ENCODE measurements around the gene TRIM16.
"Not testable (repeated sequence)": the region's sequence is repeated elsewhere in the genome, so short reads cannot be mapped to it uniquely, and the experiment has no call there.

Gene TRIM16

DNA sequence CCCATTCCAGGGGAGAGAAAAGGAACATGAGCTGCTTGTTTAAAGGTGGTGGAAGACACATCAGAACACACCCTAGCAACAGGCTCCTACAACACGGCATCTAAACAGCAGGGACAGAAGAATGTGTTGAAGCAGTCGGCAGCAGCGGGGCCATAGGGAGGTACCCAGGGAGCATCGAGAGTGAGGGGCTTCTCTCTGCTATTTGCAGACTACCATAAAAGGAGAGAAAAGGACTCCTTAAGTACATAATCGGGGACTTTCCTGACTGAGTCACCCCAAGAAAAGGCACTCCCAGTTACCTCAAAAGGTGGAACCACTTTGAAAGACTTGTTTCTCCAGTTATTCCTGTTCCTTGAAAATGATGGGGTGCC lies 38.2 kb downstream of the TRIM16 start:
- not testable (repeated sequence) for H3K9me3 ChIP-seq (ENCODE audit: control insufficient read depth, low read length); H3K4me3 ChIP-seq (ENCODE audit: extremely low read depth, insufficient read depth, low read length, poor library complexity, severe bottlenecking); H3K36me3 ChIP-seq (ENCODE audit: control insufficient read depth, insufficient read depth, low read length)
- H3K27ac ChIP-seq (ENCODE audit: low read depth, low read length, severe bottlenecking): peak overlapping the region; percentile 62
- WGBS, 2 experiments (ENCODE audit: insufficient coverage in 2 of 2): no CpG with 5 or more reads among the region's 5 CpGs
- H3K4me1 ChIP-seq (ENCODE audit: control insufficient read depth, insufficient read depth, low read length, poor library complexity, severe bottlenecking): peaks cover 27% of the 10 kb centered on the region

- not testable (repeated sequence) for H3K4me3 ChIP-seq (ENCODE audit: extremely low read depth, insufficient read depth, low read length, poor library complexity, severe bottlenecking); H3K9me3 ChIP-seq (ENCODE audit: control insufficient read depth, low read length); H3K36me3 ChIP-seq (ENCODE audit: control insufficient read depth, insufficient read depth, low read length)
- H3K4me1 ChIP-seq (ENCODE audit: control insufficient read depth, insufficient read depth, low read length, poor library complexity, severe bottlenecking): peaks cover 23% of the 10 kb centered on the region
- 17 to 27% methylated on average over 2 of the region's 10 CpGs for WGBS, 2 experiments (ENCODE audit: insufficient coverage in 2 of 2)
- H3K27ac ChIP-seq (ENCODE audit: low read depth, low read length, severe bottlenecking): peak overlapping the region; percentile 62
Observed at GRCh38 chr17:15645099-15645941, 38.8 kb downstream of the TRIM16 start.

DNA sequence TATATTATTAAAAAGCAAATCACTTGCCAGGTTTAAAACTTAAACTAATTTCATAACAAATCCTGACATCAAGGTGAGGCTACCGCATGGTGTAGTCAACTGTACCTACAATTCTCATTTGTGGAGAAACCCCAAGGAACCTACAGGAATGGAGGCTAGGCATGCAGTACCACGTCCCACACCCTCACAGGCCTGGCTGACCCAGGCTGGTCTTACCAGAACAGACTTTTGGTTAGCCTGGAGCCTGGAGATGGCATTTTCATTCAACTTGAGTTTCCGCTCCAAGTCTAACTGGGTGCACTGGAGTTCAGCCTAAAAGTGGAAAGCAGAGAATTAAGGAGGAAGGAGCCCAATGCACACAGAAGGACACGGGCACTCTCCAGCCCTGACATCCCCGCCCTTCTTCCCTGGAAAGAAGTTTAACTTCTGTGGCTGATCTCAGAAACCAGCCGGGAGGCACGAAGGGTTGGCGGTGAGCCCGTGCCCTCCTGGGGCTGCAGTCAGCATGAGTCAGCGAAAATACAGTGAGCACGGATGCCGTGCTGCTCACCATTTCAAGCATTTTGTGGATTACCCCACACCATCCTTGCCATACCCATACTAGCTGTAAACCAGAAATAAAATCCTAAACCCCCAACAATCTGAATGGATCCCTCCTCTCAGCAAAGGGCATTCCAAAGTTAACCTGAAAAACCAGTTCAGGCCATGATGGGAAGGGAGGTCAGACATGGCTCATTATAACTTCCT lies 41.4 kb downstream of the TRIM16 start:
- no CpG with 5 or more reads among the region's 12 CpGs for whole genome bisulfite sequencing, 2 experiments (ENCODE audit: insufficient coverage in 2 of 2)
- H3K36me3 ChIP-seq (ENCODE audit: control insufficient read depth, insufficient read depth, low read length); H3K4me3 ChIP-seq (ENCODE audit: extremely low read depth, insufficient read depth, low read length, poor library complexity, severe bottlenecking); H3K27ac ChIP-seq (ENCODE audit: low read depth, low read length, severe bottlenecking); H3K9me3 ChIP-seq (ENCODE audit: control insufficient read depth, low read length): not testable (repeated sequence)
- peaks cover 11% of the 10 kb centered on the region for H3K4me1 ChIP-seq (ENCODE audit: control insufficient read depth, insufficient read depth, low read length, poor library complexity, severe bottlenecking)

- WGBS, 2 experiments (ENCODE audit: insufficient coverage in 2 of 2): no CpG with 5 or more reads among the region's 4 CpGs
- not testable (repeated sequence) for H3K4me3 ChIP-seq (ENCODE audit: extremely low read depth, insufficient read depth, low read length, poor library complexity, severe bottlenecking)
- peaks cover 11% of the 10 kb centered on the region for H3K4me1 ChIP-seq (ENCODE audit: control insufficient read depth, insufficient read depth, low read length, poor library complexity, severe bottlenecking)
Observed at GRCh38 chr17:15642014-15642413, 42.1 kb downstream of the TRIM16 start.

GRCh38 chr17:15630930-15631453 lies 53.1 kb downstream of the TRIM16 start:
- H3K36me3 ChIP-seq (ENCODE audit: control insufficient read depth, insufficient read depth, low read length); H3K4me1 ChIP-seq (ENCODE audit: control insufficient read depth, insufficient read depth, low read length, poor library complexity, severe bottlenecking); H3K4me3 ChIP-seq (ENCODE audit: extremely low read depth, insufficient read depth, low read length, poor library complexity, severe bottlenecking); H3K27ac ChIP-seq (ENCODE audit: low read depth, low read length, severe bottlenecking); H3K9me3 ChIP-seq (ENCODE audit: control insufficient read depth, low read length): not testable (repeated sequence)
- WGBS, 2 experiments (ENCODE audit: insufficient coverage in 2 of 2): no CpG with 5 or more reads among the region's 2 CpGs

More at GRCh38 chr17:15642014-15642413, 42.1 kb downstream of the TRIM16 start:
- not testable (repeated sequence) for H3K9me3 ChIP-seq (ENCODE audit: control insufficient read depth, low read length); H3K27ac ChIP-seq (ENCODE audit: low read depth, low read length, severe bottlenecking); H3K36me3 ChIP-seq (ENCODE audit: control insufficient read depth, insufficient read depth, low read length)

DNA sequence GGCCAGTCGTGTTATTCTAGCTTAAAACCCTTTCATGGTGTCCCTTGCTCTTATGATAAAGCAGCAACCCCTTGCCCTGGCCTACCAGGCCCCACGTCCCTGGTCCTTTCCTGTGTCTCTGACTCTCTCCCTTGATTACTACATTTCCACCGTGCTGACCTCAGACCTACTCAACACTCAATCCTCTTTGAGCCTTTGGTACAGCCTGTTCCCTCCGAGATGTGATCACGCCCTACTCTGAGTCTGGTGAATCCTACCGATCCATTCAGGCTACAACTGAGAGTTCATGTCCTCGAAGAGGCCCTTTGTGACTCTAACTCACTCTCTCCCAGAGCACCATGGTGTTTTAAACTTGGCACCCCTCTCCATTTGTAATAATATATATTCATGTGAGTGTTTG lies 54.1 kb downstream of the TRIM16 start:
- not testable (repeated sequence) for H3K27ac ChIP-seq (ENCODE audit: low read depth, low read length, severe bottlenecking); H3K4me3 ChIP-seq (ENCODE audit: extremely low read depth, insufficient read depth, low read length, poor library complexity, severe bottlenecking); H3K4me1 ChIP-seq (ENCODE audit: control insufficient read depth, insufficient read depth, low read length, poor library complexity, severe bottlenecking); H3K36me3 ChIP-seq (ENCODE audit: control insufficient read depth, insufficient read depth, low read length); H3K9me3 ChIP-seq (ENCODE audit: control insufficient read depth, low read length)
- WGBS, 2 experiments (ENCODE audit: insufficient coverage in 2 of 2): 89 to 97% methylated on average over 4 to 6 of the region's 7 CpGs

DNA sequence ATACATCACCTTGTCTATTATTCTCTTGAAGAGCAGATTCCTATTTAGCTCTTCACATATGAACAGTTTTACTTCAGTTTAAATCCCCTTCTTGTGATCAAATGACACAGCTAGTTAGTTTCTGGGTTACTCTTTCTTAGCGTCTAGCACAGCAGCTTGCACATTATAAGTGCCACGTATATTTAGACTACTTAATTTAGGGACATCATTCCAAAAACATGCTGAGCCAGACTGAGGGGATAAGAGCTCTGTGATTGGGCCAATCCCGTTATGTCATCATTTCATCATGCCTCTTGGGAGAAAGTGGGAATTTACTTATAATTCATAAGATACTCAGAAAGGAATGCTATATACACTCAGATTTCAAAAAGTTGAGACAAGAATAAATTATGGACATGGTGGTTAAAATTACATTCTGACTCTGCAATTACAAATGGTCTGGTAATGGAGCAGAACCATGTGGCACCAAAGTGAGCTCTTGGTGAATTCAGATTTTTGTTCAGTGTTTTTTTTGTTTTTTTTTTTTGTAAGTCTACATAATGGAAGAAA lies 60.4 kb downstream of the TRIM16 start:
- H3K4me1 ChIP-seq (ENCODE audit: control insufficient read depth, insufficient read depth, low read length, poor library complexity, severe bottlenecking); H3K27ac ChIP-seq (ENCODE audit: low read depth, low read length, severe bottlenecking); H3K4me3 ChIP-seq (ENCODE audit: extremely low read depth, insufficient read depth, low read length, poor library complexity, severe bottlenecking); H3K36me3 ChIP-seq (ENCODE audit: control insufficient read depth, insufficient read depth, low read length); H3K9me3 ChIP-seq (ENCODE audit: control insufficient read depth, low read length): not testable (repeated sequence)
- 100% methylated on average over 1 of the region's 3 CpGs; no CpG with 5 or more reads in 1 of the 2 experiments for WGBS, 2 experiments (ENCODE audit: insufficient coverage in 2 of 2)

DNA sequence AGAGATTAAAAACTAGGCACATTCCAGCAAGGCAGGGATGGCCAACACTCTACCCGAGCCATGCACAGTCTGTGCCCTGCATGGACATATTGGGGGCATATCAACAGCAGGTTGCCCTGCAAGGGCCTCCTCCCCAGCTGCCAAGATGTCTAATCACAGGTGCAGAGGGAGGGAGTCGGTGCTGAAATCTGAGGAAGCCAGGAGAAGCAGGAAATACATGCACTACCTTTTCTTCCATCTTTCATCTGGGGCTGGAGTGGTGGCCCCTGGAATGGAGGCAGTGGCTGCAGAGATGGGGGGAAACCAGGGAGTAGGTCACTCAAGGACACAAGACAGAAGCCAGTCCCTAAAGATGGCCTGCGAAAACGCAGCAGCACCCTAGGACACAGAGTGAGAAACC lies 60.9 kb downstream of the TRIM16 start:
- WGBS, 2 experiments (ENCODE audit: insufficient coverage in 2 of 2): 90 to 100% methylated on average over 2 of the region's 4 CpGs
- not testable (repeated sequence) for H3K36me3 ChIP-seq (ENCODE audit: control insufficient read depth, insufficient read depth, low read length); H3K4me3 ChIP-seq (ENCODE audit: extremely low read depth, insufficient read depth, low read length, poor library complexity, severe bottlenecking); H3K9me3 ChIP-seq (ENCODE audit: control insufficient read depth, low read length); H3K4me1 ChIP-seq (ENCODE audit: control insufficient read depth, insufficient read depth, low read length, poor library complexity, severe bottlenecking); H3K27ac ChIP-seq (ENCODE audit: low read depth, low read length, severe bottlenecking)

- H3K4me3 ChIP-seq (ENCODE audit: extremely low read depth, insufficient read depth, low read length, poor library complexity, severe bottlenecking); H3K36me3 ChIP-seq (ENCODE audit: control insufficient read depth, insufficient read depth, low read length); H3K9me3 ChIP-seq (ENCODE audit: control insufficient read depth, low read length); H3K27ac ChIP-seq (ENCODE audit: low read depth, low read length, severe bottlenecking); H3K4me1 ChIP-seq (ENCODE audit: control insufficient read depth, insufficient read depth, low read length, poor library complexity, severe bottlenecking): not testable (repeated sequence)
- WGBS, 2 experiments (ENCODE audit: insufficient coverage in 2 of 2): 83% methylated on average over 1 of the region's 8 CpGs; no CpG with 5 or more reads in 1 of the 2 experiments
Observed at GRCh38 chr17:15622124-15622523, 62.0 kb downstream of the TRIM16 start.

DNA sequence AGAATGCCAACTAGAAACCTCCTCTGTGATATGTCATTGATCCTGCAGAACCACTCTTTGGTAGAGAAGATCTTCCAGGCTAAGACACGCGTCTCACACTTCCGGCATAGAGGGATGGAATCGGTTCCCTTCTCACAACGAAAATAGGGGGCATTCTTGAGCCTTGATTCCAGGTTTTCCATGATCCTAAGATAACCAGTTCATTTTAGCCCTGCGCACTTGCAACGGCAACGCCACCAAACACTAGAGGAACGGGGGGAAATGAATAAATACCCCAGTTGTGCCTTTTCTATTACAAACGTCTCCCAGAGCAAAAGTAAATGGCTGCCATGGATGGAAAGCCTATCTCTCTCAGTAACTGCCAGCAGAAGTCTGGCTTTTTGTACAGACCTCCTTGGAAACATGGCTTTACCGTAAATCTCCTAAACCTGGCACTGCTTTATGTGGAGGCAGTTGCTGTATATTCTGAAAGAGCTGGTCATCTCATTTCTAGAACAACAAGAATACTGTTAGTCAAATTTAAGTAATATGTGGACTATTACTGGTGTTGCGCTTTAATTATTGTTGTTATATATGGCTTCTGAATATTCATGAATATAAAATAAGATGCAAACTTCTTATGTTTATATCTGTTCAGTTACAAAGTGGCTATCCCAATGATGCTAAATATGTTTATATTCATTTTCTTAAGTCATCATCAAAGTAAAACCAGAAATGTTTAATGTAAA lies 64.6 kb downstream of the TRIM16 start, which contains the start of gene FBXW10B:
Gene FBXW10B, minus strand, starts transcription at position 374 of the 728 bp plus-strand sequence. Its CDS starts 192 bp downstream, at position 182.
- not testable (repeated sequence) for H3K4me3 ChIP-seq (ENCODE audit: extremely low read depth, insufficient read depth, low read length, poor library complexity, severe bottlenecking); H3K27ac ChIP-seq (ENCODE audit: low read depth, low read length, severe bottlenecking); H3K4me1 ChIP-seq (ENCODE audit: control insufficient read depth, insufficient read depth, low read length, poor library complexity, severe bottlenecking); H3K36me3 ChIP-seq (ENCODE audit: control insufficient read depth, insufficient read depth, low read length); H3K9me3 ChIP-seq (ENCODE audit: control insufficient read depth, low read length)
- 40% methylated on average over 1 of the region's 12 CpGs; no CpG with 5 or more reads in 1 of the 2 experiments for WGBS, 2 experiments (ENCODE audit: insufficient coverage in 2 of 2)

All from mesodermal cell (in vitro differentiated cells).